Karpas-422 (cell line): ENCODE results near the gene SAMD15. TPM values are rescaled to one million over a fixed set of nuclear protein-coding genes. Genes with fewer than 3 reads are reported as not detected.

ENCODE experiments used
- DNase-seq: peaks from one replicate; pipeline ENCODE4 v3.0.0-alpha.2; 2015
- H2AFZ ChIP-seq: fragments of 200-600 bp; sonication (generic); 2 replicates; pipeline ENCODE4 v1.6.1; 2014; ENCODE audit warnings: antibody characterized with exemption, low read length, mixed read lengths
- H3K27ac ChIP-seq: fragments of 200-600 bp; sonication (generic); 2 replicates; pipeline ENCODE4 v1.5.1; 2014; ENCODE audit warnings: mild to moderate bottlenecking, low read length, moderate library complexity
- H3K27me3 ChIP-seq: fragments of 200-600 bp; sonication (generic); 2 replicates; pipeline ENCODE4 v1.6.1; 2014; ENCODE audit warnings: low read length, mixed read lengths
- H3K36me3 ChIP-seq: fragments of 200-600 bp; sonication (generic); 2 replicates; pipeline ENCODE4 v1.6.1; 2014; ENCODE audit warnings: low read length, mixed read lengths; ENCODE audit not compliant: insufficient read depth
- H3K4me1 ChIP-seq: fragments of 200-600 bp; sonication (generic); 2 replicates; pipeline ENCODE4 v1.6.1; 2014; ENCODE audit warnings: mild to moderate bottlenecking, low read length, mixed read lengths
- H3K4me2 ChIP-seq: fragments of 200-600 bp; sonication (generic); 2 replicates; pipeline ENCODE4 v1.6.1; 2014; ENCODE audit warnings: low read length, low read depth, mild to moderate bottlenecking; ENCODE audit not compliant: poor library complexity, severe bottlenecking
- H3K4me3 ChIP-seq: fragments of 200-600 bp; sonication (generic); 2 replicates; pipeline ENCODE4 v1.5.1; 2014; ENCODE audit warnings: mild to moderate bottlenecking, antibody characterized with exemption, low read length, mixed read lengths
- H3K79me2 ChIP-seq: fragments of 200-600 bp; sonication (generic); 2 replicates; pipeline ENCODE4 v1.6.1; 2014; ENCODE audit warnings: mild to moderate bottlenecking, low read length, mixed read lengths
- H3K9ac ChIP-seq: fragments of 200-600 bp; sonication (generic); 2 replicates; pipeline ENCODE4 v1.6.0; 2014; ENCODE audit warnings: low read length
- H3K9me2 ChIP-seq: fragments of 200-600 bp; sonication (generic), shearing (Covaris generic); replicated peaks from 2 replicates; pipeline ENCODE4 v1.6.0; 2014; ENCODE audit warnings: mild to moderate bottlenecking, low read length, moderate library complexity; ENCODE audit not compliant: insufficient read depth
- H3K9me3 ChIP-seq: fragments of 300-700, 200-600 bp; sonication (generic); 2 replicates; pipeline ENCODE4 v1.6.1; 2014; ENCODE audit warnings: low read length, mixed read lengths
- H4K20me1 ChIP-seq: fragments of 200-600 bp; sonication (generic); 2 replicates; pipeline ENCODE4 v1.6.1; 2014; ENCODE audit warnings: mild to moderate bottlenecking, antibody characterized with exemption, low read length, low read depth; ENCODE audit not compliant: insufficient read depth
- total RNA-seq: library from RNA; depleted of rRNA; stranded (reverse); fragments of >200 nt; shearing (Covaris generic); gene quantifications from 2 replicates; pipeline ENCODE4 v1.2.3, GENCODE V29; 2014; ENCODE audit warnings: low replicate concordance

Gene SAMD15
- total RNA-seq, 1 experiment from 2014 or later: 2.2 TPM

- peaks cover 9% of the 10 kb centered on the region; the same call in 1 of the 2 replicates for H3K36me3 ChIP-seq
- no peak overlapping the region for H2AFZ ChIP-seq
- H3K27ac ChIP-seq: peak overlapping the region; percentile 57
- no peak overlapping the region for H3K4me3 ChIP-seq
- H3K79me2 ChIP-seq: peaks cover 96% of the 10 kb centered on the region
- no peaks in the 10 kb centered on the region for H4K20me1 ChIP-seq
- DNase-seq: no peak
- H3K9me3 ChIP-seq: peaks cover 7% of the 10 kb centered on the region; the same call in 1 of the 2 replicates
- no peaks in the 10 kb centered on the region for H3K27me3 ChIP-seq
- no peak overlapping the region for H3K4me2 ChIP-seq
- H3K9me2 ChIP-seq: no peaks in the 10 kb centered on the region
- H3K9ac ChIP-seq: no peak overlapping the region
- H3K4me1 ChIP-seq: peaks cover 77% of the 10 kb centered on the region
Observed at GRCh38 chr14:77359626-77360025, 17.6 kb upstream of the SAMD15 start.

- Histone ChIP-seq H2AFZ (no peak overlapping the region), H3K27ac (peak overlapping the region; percentile 12), H3K4me3 (no peak overlapping the region), H3K9me3 (peaks cover 7% of the 10 kb centered on the region; the same call in 1 of the 2 replicates), H3K27me3 (no peaks in the 10 kb centered on the region), H4K20me1 (no peaks in the 10 kb centered on the region), H3K79me2 (peaks cover 93% of the 10 kb centered on the region), H3K9ac (no peak overlapping the region), H3K4me2 (no peak overlapping the region), H3K36me3 (peaks cover 9% of the 10 kb centered on the region; the same call in 1 of the 2 replicates), H3K9me2 (no peaks in the 10 kb centered on the region), H3K4me1 (peaks cover 97% of the 10 kb centered on the region)
- DNase-seq: peak; percentile 60
Observed at GRCh38 chr14:77364146-77364545, 13.0 kb upstream of the SAMD15 start.

DNA sequence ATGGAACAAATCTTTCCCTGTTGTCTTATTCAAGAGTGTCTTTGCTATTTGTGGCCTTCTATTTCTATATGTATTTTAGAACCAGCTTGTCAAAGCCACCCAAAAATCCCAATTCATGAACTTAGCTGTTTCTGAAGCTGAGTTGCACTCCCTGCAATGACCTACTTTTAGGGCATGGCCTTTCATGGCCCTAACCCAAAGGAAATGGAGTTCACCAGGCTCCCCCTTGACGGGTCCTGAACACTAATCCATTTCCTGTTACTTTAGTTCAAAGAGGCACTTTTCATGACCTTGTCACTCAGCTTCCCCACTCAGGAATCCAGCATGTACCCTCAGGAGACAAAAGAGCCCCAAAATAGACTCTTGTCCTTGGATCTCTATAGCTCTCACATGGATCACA lies 7.9 kb upstream of the SAMD15 start:
- no peaks in the 10 kb centered on the region for H3K9me2 ChIP-seq
- H3K4me1 ChIP-seq: peaks cover 93% of the 10 kb centered on the region
- H4K20me1 ChIP-seq: no peaks in the 10 kb centered on the region
- no peak overlapping the region for H3K4me3 ChIP-seq
- no peaks in the 10 kb centered on the region for H3K9me3 ChIP-seq
- H3K27me3 ChIP-seq: no peaks in the 10 kb centered on the region
- H3K79me2 ChIP-seq: peaks cover 82% of the 10 kb centered on the region
- H3K4me2 ChIP-seq: peak overlapping the region; percentile 11
- H2AFZ ChIP-seq: no peak overlapping the region
- no peak for DNase-seq
- peak overlapping the region; percentile 41; the same call in 1 of the 2 replicates for H3K27ac ChIP-seq
- H3K9ac ChIP-seq: no peak overlapping the region
- H3K36me3 ChIP-seq: peaks cover 8% of the 10 kb centered on the region; the same call in 1 of the 2 replicates

GRCh38 chr14:77372304-77372841 lies 4.8 kb upstream of the SAMD15 start:
- Histone ChIP-seq H3K36me3 (peaks cover 14% of the 10 kb centered on the region; the same call in 1 of the 2 replicates), H3K4me3 (peak overlapping the region; percentile 41), H3K9me2 (no peaks in the 10 kb centered on the region), H3K4me1 (peaks cover 81% of the 10 kb centered on the region), H3K4me2 (peak overlapping the region; percentile 66), H3K27ac (peak overlapping the region; percentile 92), H3K9ac (peak overlapping the region; percentile 55), H2AFZ (no peak overlapping the region), H3K9me3 (no peaks in the 10 kb centered on the region), H3K79me2 (peaks cover 78% of the 10 kb centered on the region), H4K20me1 (no peaks in the 10 kb centered on the region), H3K27me3 (no peaks in the 10 kb centered on the region)
- peak; percentile 94 for DNase-seq

DNA sequence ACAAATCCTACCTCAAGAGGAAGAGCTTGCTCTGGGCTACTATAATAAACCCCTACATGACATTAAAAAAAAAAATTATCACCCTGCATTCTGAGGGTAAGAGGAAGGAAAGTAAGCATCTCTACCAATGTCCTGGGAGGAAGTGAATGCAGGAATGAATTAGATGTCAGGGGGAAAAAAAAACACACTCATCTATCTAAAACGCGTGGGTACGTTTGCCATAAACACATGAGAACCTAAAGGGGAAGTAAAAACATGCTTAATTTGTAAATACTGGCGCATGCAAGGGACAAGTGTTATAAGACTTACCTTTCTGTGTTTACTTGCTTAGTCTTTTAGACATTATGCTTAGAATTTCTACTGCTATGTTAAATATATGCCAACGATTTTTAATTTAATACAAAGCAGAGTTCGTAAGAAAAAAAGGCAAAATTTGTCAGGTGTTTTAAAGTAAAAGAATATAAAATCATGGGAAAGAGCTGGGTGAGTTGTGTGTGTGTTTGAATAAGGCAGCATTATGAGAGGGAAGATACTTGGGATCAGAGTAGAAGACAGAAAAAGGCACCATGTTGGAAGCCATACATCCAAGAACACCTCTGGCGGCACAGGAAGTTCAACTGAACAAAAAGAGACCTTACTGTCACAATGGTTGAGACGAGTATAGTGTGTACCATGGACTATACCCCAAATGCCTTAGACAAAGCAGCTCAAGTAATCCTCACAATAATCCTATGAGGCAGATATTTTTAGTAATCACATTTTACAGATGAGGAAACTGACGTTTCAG lies 1.8 kb upstream of the SAMD15 start:
- peak overlapping the region; percentile 90 for H3K4me3 ChIP-seq
- peak; percentile 82 for DNase-seq
- peak overlapping the region; percentile 4; the same call in 1 of the 2 replicates for H2AFZ ChIP-seq
- H3K27me3 ChIP-seq: no peaks in the 10 kb centered on the region
- H3K4me2 ChIP-seq: peak overlapping the region; percentile 89
- H4K20me1 ChIP-seq: no peaks in the 10 kb centered on the region
- H3K9ac ChIP-seq: peak overlapping the region; percentile 88
- no peaks in the 10 kb centered on the region for H3K9me2 ChIP-seq
- H3K4me1 ChIP-seq: peaks cover 61% of the 10 kb centered on the region
- H3K79me2 ChIP-seq: peaks cover 53% of the 10 kb centered on the region
- peaks cover 14% of the 10 kb centered on the region; the same call in 1 of the 2 replicates for H3K36me3 ChIP-seq
- peak overlapping the region; percentile 92 for H3K27ac ChIP-seq
- H3K9me3 ChIP-seq: no peaks in the 10 kb centered on the region

DNA sequence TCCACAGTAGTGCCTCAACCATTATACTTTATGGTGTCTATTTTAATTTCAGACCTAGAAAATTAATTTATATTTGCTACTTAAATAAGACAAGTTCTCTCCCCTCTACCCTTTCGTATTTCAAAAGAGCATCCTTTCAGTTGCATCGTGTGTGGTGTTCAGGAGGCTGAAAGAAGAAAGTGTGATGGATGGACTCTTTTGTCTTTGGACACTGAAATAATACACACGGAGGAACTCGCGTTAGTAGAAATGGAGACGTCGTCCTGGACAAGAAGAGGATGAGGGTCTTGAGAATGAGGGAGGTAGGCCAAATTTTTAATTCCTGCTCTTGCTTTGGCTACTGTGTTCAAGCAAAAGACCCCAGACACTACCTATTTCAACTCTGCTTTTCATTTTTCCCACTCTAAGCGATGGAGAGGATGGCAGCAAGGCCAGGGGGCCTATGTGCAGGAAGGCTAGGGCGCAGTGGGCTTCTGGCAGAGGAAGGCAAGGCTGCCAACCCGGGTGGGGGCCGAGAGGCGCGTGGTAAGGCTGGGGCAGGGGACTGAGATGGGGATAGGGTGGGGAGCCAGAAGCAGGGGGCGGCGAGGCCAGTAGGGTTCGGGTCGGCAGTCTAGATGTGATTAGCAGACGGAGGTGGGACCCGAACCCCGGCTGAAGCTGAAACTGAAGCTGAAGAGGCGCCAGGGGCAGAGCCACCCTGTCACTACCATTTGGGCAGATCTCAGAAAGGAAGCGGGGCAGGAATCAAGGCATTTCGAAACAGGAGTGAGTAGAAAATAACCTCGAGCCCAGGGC lies 1.0 kb upstream of the SAMD15 start:
- peak overlapping the region; percentile 89 for H3K4me2 ChIP-seq
- H4K20me1 ChIP-seq: no peaks in the 10 kb centered on the region
- H3K4me1 ChIP-seq: peaks cover 54% of the 10 kb centered on the region
- peaks cover 46% of the 10 kb centered on the region for H3K79me2 ChIP-seq
- H3K36me3 ChIP-seq: peaks cover 10% of the 10 kb centered on the region; the same call in 1 of the 2 replicates
- no peaks in the 10 kb centered on the region for H3K27me3 ChIP-seq
- peak overlapping the region; percentile 4; the same call in 1 of the 2 replicates for H2AFZ ChIP-seq
- no peaks in the 10 kb centered on the region for H3K9me3 ChIP-seq
- H3K9me2 ChIP-seq: no peaks in the 10 kb centered on the region
- H3K4me3 ChIP-seq: peak overlapping the region; percentile 90
- H3K9ac ChIP-seq: peak overlapping the region; percentile 88
- DNase-seq: peak; percentile 78
- H3K27ac ChIP-seq: peak overlapping the region; percentile 92

GRCh38 chr14:77377502-77377844 lies 294 bp downstream of the SAMD15 start:
- Histone ChIP-seq H3K9ac (peak overlapping the region; percentile 88), H2AFZ (peak overlapping the region; percentile 92), H3K9me2 (no peaks in the 10 kb centered on the region), H3K4me3 (peak overlapping the region; percentile 90), H4K20me1 (no peaks in the 10 kb centered on the region), H3K27ac (no peak overlapping the region), H3K27me3 (no peaks in the 10 kb centered on the region), H3K4me2 (peak overlapping the region; percentile 89), H3K36me3 (peaks cover 10% of the 10 kb centered on the region; the same call in 1 of the 2 replicates), H3K9me3 (no peaks in the 10 kb centered on the region), H3K4me1 (peaks cover 41% of the 10 kb centered on the region), H3K79me2 (peaks cover 38% of the 10 kb centered on the region)
- no peak for DNase-seq

GRCh38 chr14:77378701-77379100 lies 1.5 kb downstream of the SAMD15 start:
- Histone ChIP-seq H2AFZ (no peak overlapping the region), H3K27ac (no peak overlapping the region), H3K4me2 (no peak overlapping the region), H3K9ac (no peak overlapping the region), H3K9me2 (no peaks in the 10 kb centered on the region), H4K20me1 (no peaks in the 10 kb centered on the region), H3K36me3 (peaks cover 10% of the 10 kb centered on the region; the same call in 1 of the 2 replicates), H3K4me1 (peaks cover 38% of the 10 kb centered on the region), H3K27me3 (no peaks in the 10 kb centered on the region), H3K4me3 (no peak overlapping the region), H3K79me2 (peaks cover 30% of the 10 kb centered on the region), H3K9me3 (no peaks in the 10 kb centered on the region)
- no peak for DNase-seq
